Endothelial cell of umbilical vein (primary cell): ENCODE measurements around the gene JARID2. TPM values are rescaled to one million over a fixed set of nuclear protein-coding genes. Genes with fewer than 3 reads are reported as not detected.

Source experiments
- BruUV-seq: library from RNA; stranded (reverse); fragments of 400-500 nt; replicated peaks from 2 replicates; lab custom pipeline; 2021; lab: Mats Ljungman, UMichigan
- CTCF ChIA-PET: fragments of 300-600, 350-600 bp; sonication (Branson Sonifier 250); formaldehyde crosslinking; loops from one replicate; lab custom pipeline; 2021; ENCODE audit warnings: antibody characterized with exemption, inconsistent platforms; lab: Charles Lee
- POLR2A ChIA-PET: fragments of 300-600, 350-600 bp; sonication (Branson Sonifier 250); formaldehyde crosslinking; loops from one replicate; lab custom pipeline; 2021; ENCODE audit warnings: antibody characterized with exemption, inconsistent platforms; lab: Charles Lee
- DNase-seq: peaks from one replicate; pipeline ENCODE4 v3.0.0-alpha.2; 2011; ENCODE audit warnings: low read depth, low spot score
- FAIRE-seq: peaks from 2 replicates; lab custom pipeline; 2011; peaks lifted over from hg19 to GRCh38; lab: Jason Lieb, UNC
- H2AFZ ChIP-seq: 2 replicates; pipeline ENCODE4 v1.6.0; 2012; ENCODE audit warnings: low read depth, low read length, control low read depth, inconsistent platforms
- H3K27ac ChIP-seq: 2 replicates; pipeline ENCODE4 v1.5.1; 2011; ENCODE audit warnings: low read depth, mild to moderate bottlenecking, control low read depth, low read length, moderate library complexity; ENCODE audit not compliant: insufficient read depth
- H3K27me3 ChIP-seq, 2 experiments: 2 replicates each; pipeline versions ENCODE4 v1.6.0 to v1.6.1; 2011; ENCODE audit warnings: low read length in 2 of 2, mixed read lengths in 1 of 2; ENCODE audit not compliant: control insufficient read depth in 2 of 2, insufficient read depth in 2 of 2
- H3K36me3 ChIP-seq, 2 experiments: 2 replicates in 1 of 2; 3 replicates in 1 of 2; pipeline ENCODE4 v1.5.1; 2011; ENCODE audit warnings: low read length in 2 of 2, mild to moderate bottlenecking in 1 of 2, moderate library complexity in 1 of 2; ENCODE audit not compliant: control insufficient read depth in 2 of 2, insufficient read depth in 2 of 2; ENCODE audit errors: extremely low read depth in 1 of 2
- H3K4me1 ChIP-seq: 3 replicates; pipeline ENCODE4 v1.5.1; 2011; ENCODE audit warnings: mild to moderate bottlenecking, low read length; ENCODE audit not compliant: control insufficient read depth, insufficient read depth; ENCODE audit errors: extremely low read depth
- H3K4me2 ChIP-seq: 2 replicates; pipeline ENCODE4 v1.6.1; 2011; ENCODE audit warnings: low read length, control low read depth, mixed read lengths; ENCODE audit not compliant: insufficient read depth
- H3K4me3 ChIP-seq, 3 experiments: fragments of 200-600 bp in 1 of 3; sonication (generic), shearing (Covaris generic) in 1 of 3; replicated peaks in 1 of 3; 2 replicates each; pipeline ENCODE4 v1.5.1; 2011 to 2016; ENCODE audit warnings: control low read depth in 3 of 3, low read length in 3 of 3, mild to moderate bottlenecking in 2 of 3, inconsistent platforms in 1 of 3, low read depth in 1 of 3, moderate library complexity in 1 of 3; ENCODE audit not compliant: insufficient read depth in 1 of 3
- H3K79me2 ChIP-seq: 2 replicates; pipeline ENCODE4 v1.6.0; 2012; ENCODE audit warnings: low read length, inconsistent platforms; ENCODE audit not compliant: control insufficient read depth, insufficient read depth
- H3K9ac ChIP-seq: replicated peaks from 2 replicates; pipeline ENCODE3; 2011; ENCODE audit warnings: low read length, control low read depth; ENCODE audit not compliant: insufficient read depth; ENCODE audit errors: extremely low read depth
- H3K9me1 ChIP-seq: replicated peaks from 3 replicates; pipeline ENCODE4 v1.6.0; 2011; ENCODE audit warnings: mild to moderate bottlenecking, low read length; ENCODE audit not compliant: control insufficient read depth, insufficient read depth; ENCODE audit errors: extremely low read depth
- H3K9me3 ChIP-seq: replicated peaks from 2 replicates; pipeline ENCODE4 v1.5.1; 2012; ENCODE audit warnings: low read length, inconsistent platforms; ENCODE audit not compliant: control insufficient read depth, insufficient read depth
- H4K20me1 ChIP-seq: replicated peaks from 2 replicates; pipeline ENCODE3; 2011; ENCODE audit warnings: mild to moderate bottlenecking, low read length; ENCODE audit not compliant: control insufficient read depth, insufficient read depth; ENCODE audit errors: extremely low read depth
- EZH2 ChIP-seq: IDR thresholded peaks from 2 replicates; pipeline ENCODE4 v1.6.1; 2012; ENCODE audit warnings: borderline replicate concordance, low read depth, mild to moderate bottlenecking, moderate library complexity, low read length, inconsistent platforms; ENCODE audit not compliant: severe bottlenecking
- FOS ChIP-seq: IDR thresholded peaks from 2 replicates; pipeline ENCODE4 v1.6.1; 2011; ENCODE audit warnings: mild to moderate bottlenecking, low read length, moderate library complexity, borderline replicate concordance; ENCODE audit not compliant: insufficient read depth
- GATA2 ChIP-seq: IDR thresholded peaks from 2 replicates; pipeline ENCODE4 v1.7.0; 2011; ENCODE audit warnings: low read depth, mild to moderate bottlenecking, moderate library complexity, mixed read lengths, low read length; ENCODE audit not compliant: insufficient read length, insufficient read depth
- JUN ChIP-seq: IDR thresholded peaks from 2 replicates; pipeline ENCODE4 v1.6.1; 2011; ENCODE audit warnings: borderline replicate concordance, low read depth; ENCODE audit not compliant: insufficient read length, insufficient read depth
- MYC ChIP-seq: IDR thresholded peaks from one replicate; pipeline ENCODE4 v1.6.1; 2011; ENCODE audit warnings: mild to moderate bottlenecking, low read depth, low read length
- POLR2A ChIP-seq: IDR thresholded peaks from 2 replicates; pipeline ENCODE4 v1.6.1; 2012; ENCODE audit warnings: low read depth, mild to moderate bottlenecking, control low read depth, low read length
- POLR2AphosphoS5 ChIP-seq: IDR thresholded peaks from 2 replicates; pipeline ENCODE4 v1.6.1; 2012; ENCODE audit warnings: low read depth, mild to moderate bottlenecking, control low read depth, low read length, moderate library complexity; ENCODE audit not compliant: insufficient read depth
- dilution Hi-C: fragments of 300-500 bp; cut with MboI; formaldehyde crosslinking; loops from one replicate; pipeline ENCODE4 v1.15.0; 2019; ENCODE audit warnings: low sequenced_read_pairs; ENCODE audit not compliant: extremely low pct_ligation_motif_present
- intact Hi-C: fragments of 100-400 bp; cut with micrococcal nuclease; formaldehyde crosslinking; loops from one replicate; pipeline ENCODE4 v1.10.0; 2022
- polyA plus RNA-seq, 4 experiments: library from polyadenylated mRNA; depleted of rRNA in 3 of 4; stranded (reverse) in 3 of 4; unstranded in 1 of 4; fragments of >200 nt; gene quantifications; 2 replicates each; pipeline versions ENCODE4 v1.2.1 to v1.2.3, GENCODE V29; 2011 to 2012; ENCODE audit warnings: missing spikeins in 1 of 4
- total RNA-seq: library from RNA; stranded (reverse); gene quantifications from 2 replicates; pipeline ENCODE4 v1.2.3, GENCODE V29; 2021
- TF ChIP-seq, protein P1 (sequence below): IDR thresholded peaks from 2 replicates; pipeline ENCODE4 v1.6.1; 2011; ENCODE audit not compliant: insufficient read depth, insufficient read length
- TF ChIP-seq, protein P2 (sequence below), 2 donors: IDR thresholded peaks; 1 replicate in 1 of 2; 2 replicates in 1 of 2; pipeline ENCODE4 v1.5.1; 2011; ENCODE audit warnings: low read length in 2 of 2, mild to moderate bottlenecking in 2 of 2, moderate library complexity in 2 of 2, control low read depth in 1 of 2, inconsistent platforms in 1 of 2, low read depth in 1 of 2; ENCODE audit not compliant: insufficient read depth in 1 of 2; ENCODE audit errors: extremely low read depth in 1 of 2

Gene JARID2
- total and polyA plus RNA-seq, 2 donors (not counting 3 experiments of a cell fraction or from before 2014, with no cell fraction given), result 2.9 to 10.6 TPM

GRCh38 chr6:15324427-15324985 is 78.6 kb downstream of the JARID2 start:
- intact Hi-C loops, result no loop called here
- CTCF ChIA-PET, result no interaction called here
- no peaks in the 10 kb centered on the region for H3K9me1 ChIP-seq
- H3K27ac ChIP-seq, result no peak overlapping the region
- H3K9me3 ChIP-seq, result no peaks in the 10 kb centered on the region
- DNase-seq (no peak), FAIRE-seq (no peak)
- POLR2A ChIA-PET, result no interaction called here
- no peak for TF ChIP-seq FOS
- TF ChIP-seq POLR2A, result no peak
- TF ChIP-seq MYC, result no peak
- TF ChIP-seq, protein P1, sequence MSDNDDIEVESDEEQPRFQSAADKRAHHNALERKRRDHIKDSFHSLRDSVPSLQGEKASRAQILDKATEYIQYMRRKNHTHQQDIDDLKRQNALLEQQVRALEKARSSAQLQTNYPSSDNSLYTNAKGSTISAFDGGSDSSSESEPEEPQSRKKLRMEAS, result no peak
- no peak for TF ChIP-seq GATA2
- no peak for TF ChIP-seq EZH2
- TF ChIP-seq, protein P2, sequence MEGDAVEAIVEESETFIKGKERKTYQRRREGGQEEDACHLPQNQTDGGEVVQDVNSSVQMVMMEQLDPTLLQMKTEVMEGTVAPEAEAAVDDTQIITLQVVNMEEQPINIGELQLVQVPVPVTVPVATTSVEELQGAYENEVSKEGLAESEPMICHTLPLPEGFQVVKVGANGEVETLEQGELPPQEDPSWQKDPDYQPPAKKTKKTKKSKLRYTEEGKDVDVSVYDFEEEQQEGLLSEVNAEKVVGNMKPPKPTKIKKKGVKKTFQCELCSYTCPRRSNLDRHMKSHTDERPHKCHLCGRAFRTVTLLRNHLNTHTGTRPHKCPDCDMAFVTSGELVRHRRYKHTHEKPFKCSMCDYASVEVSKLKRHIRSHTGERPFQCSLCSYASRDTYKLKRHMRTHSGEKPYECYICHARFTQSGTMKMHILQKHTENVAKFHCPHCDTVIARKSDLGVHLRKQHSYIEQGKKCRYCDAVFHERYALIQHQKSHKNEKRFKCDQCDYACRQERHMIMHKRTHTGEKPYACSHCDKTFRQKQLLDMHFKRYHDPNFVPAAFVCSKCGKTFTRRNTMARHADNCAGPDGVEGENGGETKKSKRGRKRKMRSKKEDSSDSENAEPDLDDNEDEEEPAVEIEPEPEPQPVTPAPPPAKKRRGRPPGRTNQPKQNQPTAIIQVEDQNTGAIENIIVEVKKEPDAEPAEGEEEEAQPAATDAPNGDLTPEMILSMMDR (IDR thresholded peaks at IDR 0.05; ENCODE audit: extremely low read depth in 1 of 2, insufficient read depth in 1 of 2, low read depth in 1 of 2, low read length in 2 of 2), result no peak
- TF ChIP-seq POLR2AphosphoS5, result no peak
- TF ChIP-seq JUN, result no peak
- H3K36me3 ChIP-seq, result no peaks in the 10 kb centered on the region
- no peaks in the 10 kb centered on the region for H4K20me1 ChIP-seq
- H3K4me3 ChIP-seq, result no peak overlapping the region
- peaks cover 4% of the 10 kb centered on the region for H3K4me1 ChIP-seq
- H3K4me2 ChIP-seq, result no peak overlapping the region
- peaks cover 2% of the 10 kb centered on the region for H3K79me2 ChIP-seq
- no TSS peak for BruUV-seq
- dilution Hi-C loops, result no loop called here
- no peak overlapping the region for H3K9ac ChIP-seq
- no peaks in the 10 kb centered on the region for H3K27me3 ChIP-seq
- no peak overlapping the region for H2AFZ ChIP-seq
